GM21529 (cell line): ENCODE data around the gene KRTAP10-9.
"Not testable (repeated sequence)": the region's sequence is repeated elsewhere in the genome, so short reads cannot be mapped to it uniquely, and the experiment has no call there.

Experiments
- ATAC-seq: cut with Tn5 transposase; IDR thresholded peaks from one replicate; pipeline ENCODE4 v1.9.1; 2021; ENCODE audit not compliant: unreplicated experiment

The KRTAP10-9 gene

DNA sequence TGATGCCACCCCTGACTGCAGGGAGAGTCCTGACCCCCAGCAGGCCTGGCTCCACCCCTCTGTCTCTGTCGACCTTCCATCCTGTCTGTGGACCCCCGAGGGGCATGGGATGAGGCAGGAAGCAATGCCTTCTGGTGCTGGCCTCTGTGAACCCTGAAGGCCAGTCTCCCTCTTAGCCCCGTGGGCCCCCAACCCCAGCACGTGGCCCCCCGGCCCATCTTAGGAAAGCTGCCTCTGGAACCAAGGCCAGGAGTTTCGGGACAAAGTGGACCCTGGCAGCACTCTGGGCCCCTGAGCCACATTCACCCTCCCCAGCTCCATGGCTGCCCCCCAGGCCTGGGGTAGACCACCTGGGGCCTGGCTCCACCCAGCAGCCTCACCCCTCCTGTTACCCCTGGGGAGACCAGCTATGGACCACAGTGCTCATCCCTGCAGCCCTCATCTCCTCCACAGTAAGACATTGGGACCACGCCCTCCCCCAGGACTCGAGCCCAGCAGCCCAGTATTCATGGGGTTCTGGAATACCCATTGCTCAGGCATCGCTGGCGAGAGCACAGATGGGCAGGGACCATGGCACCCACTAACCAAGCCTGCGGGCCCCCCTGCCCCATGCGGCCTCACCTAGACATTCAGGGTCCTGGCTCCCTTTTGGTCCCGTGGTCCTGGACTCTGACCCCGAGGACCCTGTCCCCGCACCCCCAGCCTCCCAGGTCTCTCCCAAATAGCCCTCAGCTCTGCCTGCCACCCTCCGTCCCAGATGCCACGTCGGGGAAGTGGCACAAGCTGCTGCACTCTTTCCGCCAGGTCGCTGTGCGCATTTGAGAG is 11.8 kb downstream of the KRTAP10-9 start:
- not testable (repeated sequence) for ATAC-seq

DNA sequence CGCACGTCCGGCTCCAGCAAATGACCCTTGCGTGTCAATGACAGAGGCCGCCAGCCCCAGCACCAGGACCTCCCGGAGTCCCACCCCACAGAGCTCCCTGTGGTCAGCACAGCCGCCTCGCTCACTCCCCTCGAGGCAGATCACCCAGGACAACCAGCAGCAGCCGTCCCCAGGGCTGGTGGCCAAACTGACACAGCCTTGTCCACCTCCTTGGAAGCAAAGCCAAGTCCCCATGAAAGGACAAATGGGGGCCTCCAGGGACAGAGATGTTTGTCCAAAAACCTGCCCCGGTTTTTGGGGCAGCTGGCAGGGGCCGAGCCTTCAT is 12.4 kb downstream of the KRTAP10-9 start:
- no peak for ATAC-seq

DNA sequence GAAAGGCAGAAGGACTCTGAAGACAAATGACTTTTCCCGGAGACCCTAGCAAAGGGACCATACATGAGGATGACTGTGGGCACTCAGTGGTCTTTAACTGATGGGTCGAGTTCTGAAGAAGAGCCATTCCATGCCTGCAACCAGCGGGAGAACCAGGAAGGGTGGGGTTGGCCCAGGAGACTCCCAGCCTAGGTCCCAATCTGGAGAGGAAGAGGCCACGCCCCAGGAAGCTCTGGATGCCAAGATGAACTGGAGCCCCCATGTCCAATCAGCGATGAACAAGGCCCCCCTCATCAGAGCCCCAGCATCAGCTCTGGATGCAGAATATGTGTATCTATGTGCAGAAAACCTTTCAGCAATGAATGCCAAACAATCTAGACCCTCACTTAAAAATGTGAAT is 13.9 kb downstream of the KRTAP10-9 start:
- no peak for ATAC-seq

DNA sequence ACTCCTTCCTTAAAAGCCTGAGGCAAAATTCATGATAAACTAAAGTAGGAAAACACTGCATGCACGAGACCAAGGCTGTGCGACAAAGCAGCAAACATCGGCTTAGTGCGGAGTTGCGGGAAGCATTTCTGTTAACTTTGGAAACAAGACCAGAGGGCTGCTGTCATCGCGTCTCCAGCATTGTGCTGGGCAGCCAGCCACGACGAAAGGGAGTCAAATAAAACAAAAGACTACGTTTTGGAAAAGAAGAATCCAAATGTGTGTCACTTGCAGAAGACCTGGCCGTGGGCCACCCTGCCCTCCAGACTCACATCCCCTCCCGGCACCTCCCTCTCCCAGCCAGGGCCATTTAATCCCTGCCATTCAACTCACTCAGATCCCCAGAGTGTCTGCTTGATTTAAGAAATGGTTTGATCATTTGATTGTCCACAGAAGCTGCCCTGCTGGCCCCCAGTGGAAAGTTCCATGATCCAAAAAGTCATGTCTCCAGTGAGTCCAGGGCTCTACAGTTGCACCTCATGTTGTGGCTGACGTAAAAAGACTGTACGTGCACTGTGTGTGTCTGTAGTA is 16.9 kb downstream of the KRTAP10-9 start:
- no peak for ATAC-seq

DNA sequence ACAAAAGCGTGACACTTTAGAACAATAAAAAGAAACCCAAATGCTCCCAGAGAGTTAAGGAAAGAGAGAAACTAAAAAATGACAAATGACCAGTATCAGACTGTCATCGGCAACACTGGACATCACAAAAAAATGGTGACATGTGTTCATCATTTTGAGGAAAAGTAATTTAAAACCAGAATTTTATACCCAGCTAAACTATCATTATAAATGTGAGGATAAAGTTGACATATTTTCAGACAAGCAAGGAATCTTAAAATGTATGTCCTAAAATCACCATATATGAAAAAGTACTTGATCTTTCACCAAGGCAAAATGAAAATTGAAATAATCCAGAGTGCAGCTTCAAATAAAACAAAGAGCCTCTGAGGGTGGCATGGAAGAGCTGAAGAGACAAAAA is 18.0 kb downstream of the KRTAP10-9 start:
- no peak for ATAC-seq

DNA sequence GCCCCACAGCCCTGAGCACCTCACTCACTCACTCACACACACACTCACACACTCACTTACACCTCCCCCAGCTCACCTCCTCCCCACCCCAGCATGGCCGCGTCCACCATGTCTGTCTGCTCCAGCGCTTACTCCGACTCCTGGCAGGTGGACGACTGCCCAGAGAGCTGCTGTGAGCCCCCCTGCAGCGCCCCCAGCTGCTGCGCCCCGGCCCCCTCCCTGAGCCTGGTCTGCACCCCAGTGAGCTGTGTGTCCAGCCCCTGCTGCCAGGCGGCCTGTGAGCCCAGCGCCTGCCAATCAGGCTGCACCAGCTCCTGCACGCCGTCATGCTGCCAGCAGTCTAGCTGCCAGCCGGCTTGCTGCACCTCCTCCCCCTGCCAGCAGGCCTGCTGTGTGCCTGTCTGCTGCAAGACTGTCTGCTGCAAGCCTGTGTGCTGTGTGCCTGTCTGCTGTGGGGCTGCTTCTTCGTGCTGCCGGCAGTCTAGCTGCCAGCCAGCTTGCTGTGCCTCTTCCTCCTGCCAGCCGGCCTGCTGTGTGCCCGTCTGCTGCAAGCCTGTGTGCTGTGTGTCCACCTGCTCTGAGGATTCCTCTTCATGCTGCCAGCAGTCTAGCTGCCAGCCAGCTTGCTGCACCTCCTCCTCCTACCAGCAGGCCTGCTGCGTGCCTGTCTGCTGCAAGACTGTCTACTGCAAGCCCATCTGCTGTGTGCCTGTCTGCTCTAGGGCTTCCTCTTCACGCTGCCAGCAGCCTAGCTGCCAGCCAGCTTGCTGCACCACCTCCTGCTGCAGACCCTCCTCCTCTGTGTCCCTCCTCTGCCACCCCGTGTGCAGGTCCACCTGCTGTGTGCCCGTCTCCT is 19.7 kb downstream of the KRTAP10-9 start, which contains the start of gene KRTAP10-11:
Gene KRTAP10-11 (plus strand): TSS at position 49 of the 856 bp plus-strand sequence. CDS start 45 bp downstream, at position 94.
- ATAC-seq = not testable (repeated sequence)

DNA sequence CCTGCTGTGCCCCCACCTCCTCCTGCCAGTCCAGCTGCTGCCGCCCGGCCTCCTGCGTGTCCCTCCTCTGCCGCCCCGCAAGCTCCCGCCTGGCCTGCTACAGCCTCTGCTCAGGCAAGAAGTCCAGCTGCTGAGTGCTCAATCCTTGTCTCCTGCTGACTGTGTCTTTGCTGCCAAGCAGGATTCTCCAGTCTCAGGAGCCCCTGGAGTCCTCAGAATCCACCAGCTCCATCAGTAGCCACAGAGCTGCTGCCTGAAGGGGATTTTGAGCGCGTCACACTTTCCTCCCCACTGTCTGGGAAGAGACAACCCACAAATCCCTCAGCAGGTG is 20.3 kb downstream of the KRTAP10-9 start:
- no peak for ATAC-seq

DNA sequence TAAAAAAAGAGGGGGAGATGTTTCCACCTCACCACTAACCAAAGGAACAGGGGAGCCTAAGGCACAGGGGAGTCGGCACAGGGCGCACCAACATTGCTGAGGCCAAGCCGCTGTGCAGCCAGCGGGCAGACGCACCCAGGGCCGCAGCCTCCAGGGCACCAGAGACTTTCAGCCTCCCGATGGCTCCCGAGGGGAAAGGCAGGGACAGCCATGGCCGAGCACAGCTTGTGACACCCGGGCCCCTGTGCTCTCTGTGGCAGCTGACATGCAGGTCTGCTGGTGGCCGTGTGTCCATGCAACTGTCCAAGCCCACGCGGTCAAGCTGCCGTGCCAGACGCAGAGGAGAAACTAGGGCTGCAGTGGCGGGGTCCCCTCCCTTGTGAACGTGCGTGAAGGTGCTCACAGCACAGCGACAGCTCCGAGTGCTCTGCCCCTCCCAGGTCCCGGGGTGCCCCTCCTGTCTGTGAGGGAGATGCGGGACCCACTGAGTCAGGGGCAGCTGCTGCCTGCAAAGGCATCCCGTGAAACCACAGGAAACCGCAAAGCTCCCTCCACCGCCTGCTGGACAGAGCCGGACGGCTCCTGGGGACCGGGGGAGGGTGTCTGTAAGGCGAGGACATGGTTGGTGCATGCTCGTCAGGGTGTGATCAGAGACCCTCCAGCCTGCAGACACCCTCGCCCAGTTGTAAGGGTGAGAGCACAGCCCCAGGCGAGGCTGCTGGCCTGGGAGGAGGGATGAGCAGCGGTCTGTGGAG is 21.8 kb downstream of the KRTAP10-9 start:
- no peak for ATAC-seq

DNA sequence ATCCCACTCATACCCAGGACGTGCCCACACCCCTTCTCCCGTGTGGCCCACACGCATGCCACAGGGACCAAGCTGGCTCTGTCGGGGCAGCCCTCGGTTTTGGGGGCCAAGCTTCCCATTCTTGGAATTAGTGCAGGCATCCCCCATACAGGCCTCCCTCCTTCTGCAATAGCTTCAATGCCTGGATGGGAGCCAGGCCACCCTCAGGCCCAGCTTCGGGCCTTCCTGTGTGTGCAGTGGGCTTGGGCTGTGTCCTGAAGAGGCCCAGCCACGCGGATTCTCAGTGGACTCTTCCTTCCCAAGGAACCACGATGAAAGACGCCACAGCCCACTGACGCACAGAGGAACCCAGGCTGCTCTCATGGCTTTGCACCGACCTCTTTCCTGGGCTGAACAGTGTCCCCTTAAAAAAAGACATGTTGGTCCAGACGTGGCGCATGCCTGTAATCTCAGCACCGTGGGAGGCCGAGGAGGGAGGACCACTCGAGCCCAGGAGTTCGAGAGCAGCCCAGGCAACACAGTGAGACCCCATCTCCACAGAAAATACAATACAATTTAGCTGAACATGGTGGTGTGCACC is 22.7 kb downstream of the KRTAP10-9 start:
- no peak for ATAC-seq

DNA sequence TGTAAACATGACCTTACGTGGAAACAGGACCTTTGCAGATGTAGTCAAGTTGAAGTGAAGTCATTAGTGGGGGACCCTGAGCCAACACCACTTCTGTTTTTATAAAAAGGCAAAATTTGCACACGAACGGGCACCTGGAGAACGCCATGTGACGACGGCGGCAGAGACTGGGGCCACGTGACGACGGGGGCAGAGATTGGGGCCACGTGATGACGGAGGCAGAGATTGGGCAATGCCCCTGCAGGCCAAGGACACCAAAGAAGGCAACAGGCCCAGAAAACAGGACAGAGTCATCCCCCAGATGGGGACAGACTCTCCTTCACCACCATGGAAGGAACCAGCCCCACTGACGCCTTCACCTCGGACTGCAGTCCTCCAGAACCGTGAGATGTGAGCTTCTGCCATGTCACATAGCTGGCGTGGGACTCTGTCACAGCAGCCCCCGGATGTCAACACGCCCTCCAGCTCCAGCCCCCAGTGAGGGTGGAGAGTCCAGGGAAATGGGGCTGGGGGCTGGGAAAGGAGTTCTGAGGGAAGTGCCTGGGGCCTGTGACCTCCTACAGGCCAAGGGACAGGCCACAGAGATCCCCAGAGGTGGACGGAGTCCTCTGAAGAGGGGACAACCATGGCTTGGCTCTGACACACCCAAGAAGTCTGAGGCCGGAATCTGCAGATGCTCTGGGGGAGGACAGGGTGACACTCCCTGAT is 23.5 kb downstream of the KRTAP10-9 start:
- ATAC-seq = no peak

DNA sequence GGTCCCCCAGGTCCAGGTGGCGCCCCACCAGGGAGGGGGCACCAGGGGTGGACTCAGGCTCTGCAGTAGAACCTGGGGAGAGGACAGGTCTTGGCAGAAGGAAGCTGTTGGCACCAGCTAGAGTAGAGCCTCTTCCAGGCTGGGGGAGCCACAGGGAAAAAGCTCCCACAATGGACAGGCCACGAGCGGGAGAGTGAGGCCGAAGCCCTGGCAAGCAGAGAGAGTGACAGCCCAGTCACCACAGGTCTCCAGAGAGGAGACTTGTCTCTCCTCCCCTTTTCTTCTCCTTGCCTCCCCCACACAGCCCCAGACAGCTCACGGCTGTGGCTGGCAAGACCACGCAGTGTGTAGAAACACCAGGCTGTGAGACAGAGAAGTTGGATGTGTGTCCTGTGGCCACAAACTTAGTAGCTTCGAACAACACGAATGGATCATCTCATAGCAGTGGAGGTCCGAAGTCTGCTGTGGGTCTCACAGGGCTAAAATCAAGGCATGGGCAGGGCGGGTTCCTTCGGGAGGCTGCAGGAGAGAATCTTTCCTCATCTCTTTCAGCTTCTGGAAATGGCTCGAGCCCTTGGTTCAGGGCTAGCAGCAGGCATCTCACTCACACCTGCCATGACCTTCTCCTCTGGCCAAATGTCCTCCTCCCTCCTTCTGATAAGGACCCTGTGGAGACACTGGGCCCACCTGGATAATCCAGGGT is 24.2 kb downstream of the KRTAP10-9 start:
- ATAC-seq = no peak

DNA sequence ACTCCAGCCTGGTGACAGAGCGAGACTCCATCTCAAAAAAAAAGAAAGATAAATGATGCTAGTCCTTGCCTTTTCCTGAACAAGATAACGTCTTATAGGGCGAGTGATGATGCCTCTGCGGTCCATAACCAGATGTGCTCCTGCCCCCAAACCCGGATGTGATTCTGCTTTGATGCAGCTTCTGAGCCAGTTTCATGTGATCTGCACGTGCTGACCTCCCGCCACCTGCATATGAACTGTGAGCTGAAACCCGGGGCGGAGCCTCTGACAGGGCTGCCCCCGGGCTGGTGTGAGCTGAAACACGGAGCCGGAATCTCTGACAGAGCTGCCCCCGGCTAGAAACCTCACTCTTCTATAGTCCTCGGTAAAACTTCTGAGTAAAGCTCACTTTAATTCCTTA is 26.2 kb downstream of the KRTAP10-9 start:
- ATAC-seq = no peak

DNA sequence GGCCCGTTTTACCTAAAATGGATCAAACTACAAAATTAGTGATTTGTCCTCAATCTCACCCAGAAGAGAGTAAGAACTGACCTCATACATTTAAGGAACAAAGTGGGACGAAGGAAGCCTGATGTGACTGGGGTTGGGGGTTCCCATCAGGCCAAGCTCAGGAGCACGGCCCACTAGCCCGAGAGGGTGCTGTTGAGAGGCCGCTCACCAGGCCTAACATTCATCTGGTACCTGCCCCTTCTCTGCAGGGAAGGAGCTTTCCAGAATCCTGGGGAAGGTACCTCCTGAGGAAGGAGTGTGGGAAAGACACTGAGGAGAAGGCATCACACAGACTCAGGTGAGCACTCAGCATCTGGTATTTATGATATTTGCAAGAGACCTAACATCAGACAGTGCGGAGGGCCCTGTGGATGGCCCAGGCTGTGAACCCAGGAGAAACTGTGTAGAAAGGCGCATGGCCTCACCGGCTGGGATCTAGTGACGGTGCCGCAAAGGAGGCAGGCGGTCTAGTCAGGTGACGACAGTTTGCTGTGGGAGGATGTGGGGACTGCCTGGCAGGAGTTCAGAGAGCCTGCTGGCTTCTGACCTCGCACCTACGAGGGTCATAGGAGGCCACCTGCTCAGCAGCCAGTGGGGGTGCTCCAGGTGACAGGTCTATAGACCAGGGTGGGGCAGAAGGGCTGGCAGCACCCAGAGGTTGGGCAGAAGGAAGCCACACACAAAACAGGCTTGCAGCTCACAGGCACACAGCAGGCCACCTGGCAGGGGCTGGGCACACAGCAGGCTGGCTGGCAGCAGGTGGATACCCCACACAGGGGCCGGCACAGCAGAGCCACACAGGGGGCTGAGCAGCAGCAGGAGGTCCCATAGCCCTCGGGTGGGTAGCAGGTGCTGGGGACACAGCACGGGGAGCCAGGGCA is 27.0 kb downstream of the KRTAP10-9 start:
- ATAC-seq = no peak

DNA sequence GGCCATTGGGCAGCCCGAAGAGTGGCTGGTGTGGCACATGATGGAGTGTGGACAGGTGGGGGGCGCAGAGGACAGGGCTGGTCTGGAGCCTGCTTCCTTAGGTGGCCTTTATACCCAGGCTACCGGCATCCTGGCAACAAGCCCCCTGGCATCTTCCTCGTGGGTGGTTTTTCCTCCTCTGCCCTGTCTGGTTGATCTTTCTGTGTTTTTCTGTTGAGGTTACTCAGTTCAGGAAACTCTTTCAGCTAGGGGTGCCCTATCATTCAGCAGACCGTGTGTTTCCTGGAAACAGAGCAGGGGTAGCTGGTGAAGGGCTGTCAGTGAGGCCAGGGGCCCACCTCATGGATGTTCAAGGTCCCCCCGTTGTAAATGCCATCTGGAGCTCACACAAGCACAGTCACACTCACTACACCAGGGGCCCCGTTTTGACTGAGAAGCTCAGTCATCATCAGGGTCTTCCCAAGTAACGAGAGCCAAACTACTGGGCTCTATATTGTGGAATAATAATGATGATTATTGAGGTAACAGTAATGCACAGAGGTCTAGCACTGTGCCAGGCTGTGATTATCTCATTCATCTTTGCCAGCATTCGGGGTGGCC is 27.8 kb downstream of the KRTAP10-9 start, which contains the start of gene KRTAP12-4:
Gene KRTAP12-4 (minus strand): TSS at position 84 of the 600 bp plus-strand sequence. CDS start 45 bp downstream, at position 39.
- ATAC-seq = no peak

DNA sequence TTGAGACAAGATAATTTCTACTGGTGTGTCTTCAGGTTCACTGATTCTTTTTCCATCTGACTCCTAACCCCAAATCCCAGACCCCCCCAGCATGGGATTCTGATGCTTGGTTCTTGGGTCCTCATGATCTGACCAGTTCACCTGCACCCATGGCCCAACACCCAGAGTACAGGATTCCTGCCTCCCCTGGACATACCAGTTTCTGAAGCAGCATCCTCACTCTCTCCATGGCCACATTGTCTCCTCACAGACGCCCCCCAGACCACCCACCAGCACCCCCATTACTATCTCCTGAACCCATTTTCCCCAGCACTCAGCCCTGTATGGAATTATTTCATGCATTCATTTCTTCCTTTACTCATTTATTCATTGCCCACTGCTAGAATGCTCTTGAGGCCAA is 30.0 kb downstream of the KRTAP10-9 start:
- no peak for ATAC-seq

DNA sequence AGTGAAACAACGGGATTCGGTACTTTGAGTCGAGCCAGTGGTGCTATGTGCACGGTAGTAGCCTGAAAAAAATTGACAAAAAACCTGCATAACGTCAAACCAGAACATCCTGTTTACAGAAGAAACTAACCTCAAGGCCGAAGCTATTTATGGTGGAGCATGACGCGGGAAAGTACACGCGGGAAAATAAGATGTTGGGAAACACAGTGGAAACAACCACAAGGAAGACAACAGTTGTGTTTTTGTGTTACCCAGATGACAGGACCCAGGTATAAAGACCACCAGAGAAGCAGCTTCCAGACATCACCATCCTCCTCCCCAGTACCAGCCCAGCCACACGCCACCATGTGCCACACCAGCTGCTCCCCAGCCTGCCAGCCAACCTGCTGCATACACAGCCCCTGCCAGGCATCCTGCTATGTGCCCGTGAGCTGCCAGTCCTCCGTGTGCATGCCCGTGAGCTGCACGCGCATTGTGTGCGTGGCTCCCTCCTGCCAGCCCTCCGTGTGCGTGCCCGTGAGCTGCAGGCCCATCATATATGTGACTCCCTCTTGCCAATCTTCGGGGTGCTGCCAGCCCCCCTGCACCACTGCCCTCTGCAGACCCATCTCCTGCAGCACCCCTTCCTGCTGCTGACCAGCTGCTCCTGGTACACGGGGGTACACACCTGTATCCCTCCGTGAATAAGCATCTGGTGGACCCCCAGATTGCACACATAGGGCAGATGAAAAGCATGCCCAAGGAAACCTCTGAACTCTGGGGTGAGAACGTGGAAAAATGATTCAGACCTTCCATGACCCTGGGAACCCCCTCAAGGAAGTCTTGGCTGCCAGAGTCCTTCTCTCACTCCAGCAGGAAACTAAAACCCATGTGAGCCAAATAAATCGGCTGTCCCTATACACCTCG is 31.0 kb downstream of the KRTAP10-9 start, which contains the start of gene KRTAP12-3:
Gene KRTAP12-3 (plus strand): TSS at position 298 of the 906 bp plus-strand sequence. CDS start 48 bp downstream, at position 346.
- no peak for ATAC-seq

DNA sequence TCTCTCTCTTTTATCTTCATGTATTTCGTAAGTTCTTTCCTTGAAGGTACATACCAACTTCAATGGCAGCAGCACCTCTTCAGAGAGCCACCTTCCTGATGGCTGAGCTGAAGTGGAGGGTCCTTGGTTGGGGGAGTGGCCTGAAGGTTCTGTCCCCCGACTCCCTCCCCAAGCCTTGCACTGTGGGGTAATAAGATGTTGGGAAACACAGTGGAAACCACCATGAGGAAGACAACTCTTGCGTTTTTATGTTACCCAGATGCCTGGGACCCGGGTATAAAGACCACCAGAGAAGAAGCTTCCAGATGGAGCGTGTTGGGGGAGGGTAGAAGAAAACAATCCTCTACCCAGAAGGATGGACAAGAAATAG is 31.6 kb downstream of the KRTAP10-9 start:
- ATAC-seq = no peak
